PC-3 (cell line): Measurements from ENCODE around the gene KCTD1. TPM values are rescaled to one million over a fixed set of nuclear protein-coding genes. Genes with fewer than 3 reads are reported as not detected.

Experiments used
- ATAC-seq: fragments of 200-7000 bp; cut with Tn5 transposase; 2 replicates; pipeline ENCODE4 v1.9.1; 2020; ENCODE audit warnings: mild to moderate bottlenecking, moderate library complexity
- BruUV-seq: library from RNA; stranded (reverse); fragments of 400-500 nt; replicated peaks from 2 replicates; lab custom pipeline; 2021; lab: Mats Ljungman, UMichigan
- CTCF ChIA-PET: fragments of 300-600 bp; sonication (Branson Sonifier 250); formaldehyde crosslinking; loops from one replicate; lab custom pipeline; 2022; ENCODE audit warnings: antibody characterized with exemption; lab: Charles Lee
- POLR2A ChIA-PET: fragments of 300-600 bp; sonication (Branson Sonifier 250); formaldehyde crosslinking; loops from one replicate; lab custom pipeline; 2022; ENCODE audit warnings: antibody characterized with exemption; ENCODE audit not compliant: unreplicated experiment; lab: Charles Lee
- DNase-seq: peaks from one replicate; pipeline ENCODE4 v3.0.0-alpha.2; 2015
- H2AFZ ChIP-seq: fragments of 300-600 bp; sonication (generic); 2 replicates; pipeline ENCODE4 v1.6.0; 2016; ENCODE audit warnings: antibody characterized with exemption, low read length
- H3F3A ChIP-seq: fragments of 300-600 bp; sonication (generic); one replicate; pipeline ENCODE4 v1.6.0; 2017; ENCODE audit warnings: antibody characterized with exemption, low read length, control low read depth, mild to moderate bottlenecking; ENCODE audit not compliant: unreplicated experiment
- H3K27ac ChIP-seq: fragments of 300-600 bp; sonication (generic); 2 replicates; pipeline ENCODE4 v1.5.1; 2016; ENCODE audit warnings: mild to moderate bottlenecking, low read length
- H3K27me3 ChIP-seq: fragments of 300-600 bp; sonication (generic); 2 replicates; pipeline ENCODE4 v1.6.1; 2016; ENCODE audit warnings: low read length, mixed read lengths
- H3K36me3 ChIP-seq: fragments of 300-600 bp; sonication (generic); 2 replicates; pipeline ENCODE4 v1.6.1; 2016; ENCODE audit warnings: low read depth, mixed run types, low read length, mixed read lengths
- H3K4me1 ChIP-seq: fragments of 300-600 bp; sonication (generic); 2 replicates; pipeline ENCODE4 v1.5.1; 2016; ENCODE audit warnings: low read length; ENCODE audit not compliant: insufficient read depth
- H3K4me2 ChIP-seq: fragments of 300-600 bp; sonication (generic); 2 replicates; pipeline ENCODE4 v1.6.0; 2016; ENCODE audit warnings: low read length
- H3K4me3 ChIP-seq: fragments of 300-600 bp; sonication (generic); 2 replicates; pipeline ENCODE4 v1.5.1; 2016; ENCODE audit warnings: mild to moderate bottlenecking, low read length, mixed read lengths
- H3K79me2 ChIP-seq: fragments of 300-600 bp; sonication (generic); 2 replicates; pipeline ENCODE4 v1.6.1; 2017; ENCODE audit warnings: low read length, mixed read lengths
- H3K9ac ChIP-seq: fragments of 300-600 bp; sonication (generic); 2 replicates; pipeline ENCODE4 v1.6.0; 2016; ENCODE audit warnings: mild to moderate bottlenecking, low read length
- H3K9me2 ChIP-seq: fragments of 300-600 bp; sonication (generic); replicated peaks from 2 replicates; pipeline ENCODE4 v1.6.1; 2016; ENCODE audit warnings: mixed run types, low read length, mixed read lengths
- H3K9me3 ChIP-seq: fragments of 300-600 bp; sonication (generic); 2 replicates; pipeline ENCODE4 v1.6.1; 2016; ENCODE audit warnings: low read length, mixed read lengths
- H4K20me1 ChIP-seq: fragments of 300-600 bp; sonication (generic); 2 replicates; pipeline ENCODE4 v1.6.1; 2016; ENCODE audit warnings: low read length, mixed read lengths
- EZH2 ChIP-seq: fragments of 300-600 bp; sonication (generic); IDR thresholded peaks from one replicate; pipeline ENCODE4 v1.6.1; 2017; ENCODE audit warnings: antibody characterized with exemption, mild to moderate bottlenecking, low read length; ENCODE audit not compliant: unreplicated experiment
- EZH2phosphoT487 ChIP-seq: fragments of 300-600 bp; sonication (generic); IDR thresholded peaks from 2 replicates; pipeline ENCODE4 v1.6.1; 2018; ENCODE audit warnings: mild to moderate bottlenecking, antibody characterized with exemption, low read length, borderline replicate concordance
- intact Hi-C: fragments of 100-400 bp; cut with micrococcal nuclease; formaldehyde crosslinking; loops from 2 replicates; pipeline ENCODE4 v1.9.0; 2023
- total RNA-seq: library from RNA; depleted of rRNA; stranded (reverse); fragments of >200 nt; gene quantifications from 2 replicates; pipeline ENCODE4 v1.2.3, GENCODE V29; 2014
- TF ChIP-seq, protein P1 (sequence below): fragments of 300-600 bp; sonication (generic); conservative IDR thresholded peaks from 2 replicates; pipeline ENCODE4 v1.5.1; 2017; ENCODE audit warnings: antibody characterized with exemption, low read depth, mild to moderate bottlenecking, low read length

KCTD1 gene
- total RNA-seq, 1 experiment from 2014 or later = 15.8 TPM

DNA sequence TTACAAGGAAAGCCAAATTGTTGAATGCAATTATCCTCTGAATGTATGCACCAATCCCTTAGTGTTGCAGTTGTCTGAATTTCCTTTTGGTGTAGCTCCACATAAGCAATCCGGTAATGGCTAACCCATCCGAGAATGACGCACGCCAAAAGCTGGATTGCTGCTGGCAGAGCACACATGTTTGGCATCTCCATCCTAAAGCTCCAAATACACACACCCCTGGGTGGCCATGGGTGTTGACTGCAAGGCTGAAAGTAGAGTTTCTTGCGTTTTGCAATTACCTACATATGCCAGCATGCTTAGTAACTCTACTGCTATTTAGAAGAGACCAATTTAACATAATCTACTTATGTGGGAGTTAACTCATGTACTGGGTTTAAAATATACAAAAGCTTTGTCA is 53.1 kb downstream of the KCTD1 start:
- Histone ChIP-seq H3K4me1 (peaks cover 4% of the 10 kb centered on the region; the same call in 1 of the 2 replicates), H2AFZ (no peak overlapping the region), H3F3A (no peaks in the 10 kb centered on the region), H3K27ac (no peak overlapping the region), H3K36me3 (peaks cover 7% of the 10 kb centered on the region; the same call in 1 of the 2 replicates), H3K79me2 (no peaks in the 10 kb centered on the region), H3K4me3 (no peak overlapping the region), H3K27me3 (no peaks in the 10 kb centered on the region), H4K20me1 (no peaks in the 10 kb centered on the region), H3K4me2 (no peak overlapping the region), H3K9me3 (no peaks in the 10 kb centered on the region), H3K9ac (no peak overlapping the region), H3K9me2 (no peaks in the 10 kb centered on the region)
- POLR2A ChIA-PET = no interaction called here
- no TSS peak for BruUV-seq
- ATAC-seq (no peak), DNase-seq (no peak)
- intact Hi-C loops = no loop called here
- TF ChIP-seq, protein P1, sequence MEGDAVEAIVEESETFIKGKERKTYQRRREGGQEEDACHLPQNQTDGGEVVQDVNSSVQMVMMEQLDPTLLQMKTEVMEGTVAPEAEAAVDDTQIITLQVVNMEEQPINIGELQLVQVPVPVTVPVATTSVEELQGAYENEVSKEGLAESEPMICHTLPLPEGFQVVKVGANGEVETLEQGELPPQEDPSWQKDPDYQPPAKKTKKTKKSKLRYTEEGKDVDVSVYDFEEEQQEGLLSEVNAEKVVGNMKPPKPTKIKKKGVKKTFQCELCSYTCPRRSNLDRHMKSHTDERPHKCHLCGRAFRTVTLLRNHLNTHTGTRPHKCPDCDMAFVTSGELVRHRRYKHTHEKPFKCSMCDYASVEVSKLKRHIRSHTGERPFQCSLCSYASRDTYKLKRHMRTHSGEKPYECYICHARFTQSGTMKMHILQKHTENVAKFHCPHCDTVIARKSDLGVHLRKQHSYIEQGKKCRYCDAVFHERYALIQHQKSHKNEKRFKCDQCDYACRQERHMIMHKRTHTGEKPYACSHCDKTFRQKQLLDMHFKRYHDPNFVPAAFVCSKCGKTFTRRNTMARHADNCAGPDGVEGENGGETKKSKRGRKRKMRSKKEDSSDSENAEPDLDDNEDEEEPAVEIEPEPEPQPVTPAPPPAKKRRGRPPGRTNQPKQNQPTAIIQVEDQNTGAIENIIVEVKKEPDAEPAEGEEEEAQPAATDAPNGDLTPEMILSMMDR = no peak
- no peak for TF ChIP-seq EZH2
- no peak for TF ChIP-seq EZH2phosphoT487
- CTCF ChIA-PET = no interaction called here

DNA sequence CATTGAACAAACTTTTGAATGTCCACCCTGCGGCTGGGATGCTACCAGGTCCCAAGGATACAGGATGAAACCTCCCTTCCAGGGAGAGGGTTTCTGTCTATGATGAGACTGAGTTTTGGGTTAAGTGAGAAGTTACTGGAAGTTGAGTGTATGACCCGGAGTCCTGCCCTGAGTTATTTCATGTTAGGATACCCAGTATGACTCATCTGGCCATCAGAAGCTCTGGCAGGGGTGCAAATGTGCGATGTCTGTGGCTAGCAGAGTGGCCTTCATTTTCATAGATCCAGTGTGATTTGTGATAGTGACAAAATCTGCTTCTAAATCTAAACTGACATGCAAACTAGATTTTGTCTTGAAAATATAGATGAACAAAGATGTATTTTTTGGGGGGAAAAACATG is 55.3 kb downstream of the KCTD1 start:
- Histone ChIP-seq H2AFZ (no peak overlapping the region), H4K20me1 (no peaks in the 10 kb centered on the region), H3K27me3 (no peaks in the 10 kb centered on the region), H3K36me3 (peaks cover 7% of the 10 kb centered on the region; the same call in 1 of the 2 replicates), H3K9me3 (no peaks in the 10 kb centered on the region), H3K4me2 (no peak overlapping the region), H3F3A (no peaks in the 10 kb centered on the region), H3K9ac (no peak overlapping the region), H3K4me3 (no peak overlapping the region), H3K27ac (no peak overlapping the region), H3K9me2 (no peaks in the 10 kb centered on the region), H3K79me2 (no peaks in the 10 kb centered on the region), H3K4me1 (peaks cover 6% of the 10 kb centered on the region)
- POLR2A ChIA-PET = no interaction called here
- DNase-seq (no peak), ATAC-seq (no peak; the same call in 1 of the 2 replicates)
- CTCF ChIA-PET = no interaction called here
- intact Hi-C loops = no loop called here
- TF ChIP-seq EZH2 = no peak
- TF ChIP-seq, protein P1 = no peak
- no peak for TF ChIP-seq EZH2phosphoT487
- BruUV-seq = no TSS peak

DNA sequence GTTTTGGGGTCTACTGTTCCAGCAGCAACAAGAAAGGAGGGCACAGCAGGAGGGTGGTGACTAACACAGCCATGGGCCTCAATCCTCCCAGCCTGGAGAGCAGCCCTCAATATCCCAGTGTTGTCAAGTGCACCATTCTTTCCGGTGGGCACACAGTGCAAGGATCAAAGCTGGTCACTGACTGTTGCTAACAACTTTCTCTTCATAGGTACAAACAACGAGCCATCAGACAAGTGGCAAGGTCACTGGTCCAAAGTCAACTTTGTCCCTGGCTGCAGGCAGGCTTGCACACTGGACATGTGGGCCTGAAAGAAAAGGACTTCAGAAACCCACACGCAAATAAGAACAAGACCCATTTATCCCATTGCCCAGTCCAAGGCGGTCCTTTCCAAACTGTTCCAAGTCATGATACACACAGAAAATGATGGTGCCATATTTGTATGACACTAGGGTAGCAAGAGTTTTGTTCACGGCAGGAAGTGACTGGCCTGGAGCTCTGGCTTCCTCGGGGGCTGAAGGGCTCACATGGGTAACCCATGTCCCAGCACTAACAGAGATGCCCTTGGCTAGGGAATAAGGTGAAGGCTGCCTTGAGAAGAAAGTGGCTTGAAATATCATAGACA is 57.0 kb downstream of the KCTD1 start:
- CTCF ChIA-PET = no interaction called here
- Histone ChIP-seq H3K4me2 (no peak overlapping the region), H3K79me2 (peaks cover 1% of the 10 kb centered on the region; the same call in 1 of the 2 replicates), H3F3A (no peaks in the 10 kb centered on the region), H3K9me3 (no peaks in the 10 kb centered on the region), H3K27me3 (no peaks in the 10 kb centered on the region), H3K9ac (no peak overlapping the region), H3K4me1 (peaks cover 20% of the 10 kb centered on the region), H2AFZ (no peak overlapping the region), H3K9me2 (no peaks in the 10 kb centered on the region), H3K36me3 (no peaks in the 10 kb centered on the region), H3K4me3 (no peak overlapping the region), H3K27ac (no peak overlapping the region), H4K20me1 (no peaks in the 10 kb centered on the region)
- ATAC-seq (no peak), DNase-seq (no peak)
- no TSS peak for BruUV-seq
- POLR2A ChIA-PET = interaction anchor here (0.7 kb wide), 1 partner anchor 15 kb away, joined by 6 read pairs; no protein-coding TSS in a partner anchor
- intact Hi-C loops = no loop called here
- TF ChIP-seq EZH2 = no peak
- TF ChIP-seq EZH2phosphoT487 = no peak
- TF ChIP-seq, protein P1 = no peak
